GM21576 (cell line): ENCODE measurements around the gene CLASP1.

Experiments
- ATAC-seq: cut with Tn5 transposase; IDR thresholded peaks from one replicate; pipeline ENCODE4 v1.9.1; 2021; ENCODE audit warnings: mild to moderate bottlenecking, moderate library complexity; ENCODE audit not compliant: unreplicated experiment

The CLASP1 gene

GRCh38 chr2:121547646-121548045 lies 101.6 kb downstream of the CLASP1 start:
- no peak for ATAC-seq

- no peak for ATAC-seq
Measured at GRCh38 chr2:121545913-121546312, 103.3 kb downstream of the CLASP1 start.

- no peak for ATAC-seq
Measured at GRCh38 chr2:121545257-121545656, 104.0 kb downstream of the CLASP1 start.

GRCh38 chr2:121541495-121541894 lies 107.8 kb downstream of the CLASP1 start:
- no peak for ATAC-seq

GRCh38 chr2:121539750-121540469 lies 109.4 kb downstream of the CLASP1 start:
- no peak for ATAC-seq

- no peak for ATAC-seq
Measured at GRCh38 chr2:121536850-121537557, 112.3 kb downstream of the CLASP1 start.

GRCh38 chr2:121536347-121536746 lies 112.9 kb downstream of the CLASP1 start:
- no peak for ATAC-seq

- no peak for ATAC-seq
Measured at GRCh38 chr2:121534007-121534406, 115.3 kb downstream of the CLASP1 start.

GRCh38 chr2:121532894-121533293 lies 116.4 kb downstream of the CLASP1 start:
- ATAC-seq, result no peak

- no peak for ATAC-seq
Measured at GRCh38 chr2:121532347-121532766, 116.9 kb downstream of the CLASP1 start.

- ATAC-seq, result peak; percentile 57
Measured at GRCh38 chr2:121530212-121530705, 119.0 kb downstream of the CLASP1 start.

- ATAC-seq, result peak; percentile 4
Measured at GRCh38 chr2:121529439-121530211, 119.6 kb downstream of the CLASP1 start.

GRCh38 chr2:121527009-121527682 lies 122.1 kb downstream of the CLASP1 start:
- ATAC-seq, result no peak

GRCh38 chr2:121524685-121525425 lies 124.4 kb downstream of the CLASP1 start:
- ATAC-seq, result no peak

- no peak for ATAC-seq
Measured at GRCh38 chr2:121521359-121521758, 127.9 kb downstream of the CLASP1 start.

GRCh38 chr2:121520641-121520994 lies 128.6 kb downstream of the CLASP1 start:
- no peak for ATAC-seq

GRCh38 chr2:121519732-121520640 lies 129.3 kb downstream of the CLASP1 start:
- no peak for ATAC-seq

GRCh38 chr2:121519153-121519552 lies 130.1 kb downstream of the CLASP1 start:
- no peak for ATAC-seq

- no peak for ATAC-seq
Measured at GRCh38 chr2:121513597-121514333, 135.5 kb downstream of the CLASP1 start.
